Measurements from ENCODE around the gene FTSJ3. TPM values are rescaled to one million over a fixed set of nuclear protein-coding genes. Genes with fewer than 3 reads are reported as not detected.
A peak's percentile ranks its signal among the peaks of the same experiment; 100 is the strongest.
"Not testable (repeated sequence)": the region's sequence is repeated elsewhere in the genome, so short reads cannot be mapped to it uniquely, and the experiment has no call there.

FTSJ3 gene
- total RNA-seq, result 10 to 100 TPM; 25.2 to 26.0 TPM
- long read RNA-seq, donor 1, transcript FTSJ3-201 (21 exons, 3,559 nt), result major isoform, 6 of 12 reads
- long read RNA-seq, donor 1, partial matches to known transcripts, result 6 of 12 reads
- long read RNA-seq, donor 1, other reads (novel, unspliced or antisense), result 0 of 12 reads
- long read RNA-seq, donor 2, transcript FTSJ3-201 (21 exons, 3,559 nt), result major isoform, 32 of 69 reads
- long read RNA-seq, donor 2, partial matches to known transcripts, result 32 of 69 reads
- long read RNA-seq, donor 2, other reads (novel, unspliced or antisense), result 4 of 69 reads

DNA sequence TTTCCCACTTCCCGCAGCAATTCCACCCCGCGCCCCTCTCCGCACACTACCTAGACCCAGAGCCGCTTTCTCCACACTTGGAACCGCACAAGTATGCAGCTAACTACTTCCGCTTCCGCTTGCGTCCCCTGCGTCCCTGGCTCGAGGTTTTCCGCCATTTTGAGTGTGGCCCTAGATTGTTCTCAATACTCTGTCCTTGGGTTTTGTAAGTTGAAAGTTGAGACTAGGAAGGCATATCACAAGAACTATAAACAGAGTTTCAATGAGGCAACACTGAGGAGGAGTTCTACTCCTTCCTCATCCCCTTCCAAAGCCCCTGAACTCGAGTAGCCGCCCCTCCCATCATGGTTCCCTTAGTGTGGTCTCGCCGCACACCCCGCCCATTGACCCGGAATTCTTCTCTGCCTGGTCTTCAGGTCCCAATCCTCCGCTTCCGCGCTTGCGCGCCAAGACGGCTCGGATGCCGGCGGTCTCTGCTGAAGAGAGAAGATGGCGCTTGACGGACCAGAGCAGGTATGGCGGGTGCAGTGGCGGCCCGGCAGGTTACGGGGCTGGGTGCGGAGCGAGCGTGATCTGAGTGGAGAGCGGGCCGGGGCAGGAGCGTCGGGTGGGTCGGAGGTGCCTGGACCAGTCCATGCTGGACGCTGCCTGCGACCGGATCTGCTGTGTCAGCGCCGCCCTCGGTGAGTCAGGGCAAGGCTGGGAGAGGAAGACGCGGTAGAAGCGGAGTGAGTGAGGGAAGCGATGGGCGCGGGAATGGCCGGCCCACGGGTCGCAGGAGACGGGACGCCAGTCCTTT is at the start of gene FTSJ3, which contains the start of gene PSMC5:
FTSJ3 (minus strand) TSS at position 662 of the 799 bp plus-strand sequence. CDS start 761 bp downstream, outside the sequence.
PSMC5 (plus strand) TSS at position 430 of the 799 bp plus-strand sequence; CDS start at position 490, 60 bp downstream.
- peak; percentile 99 for DNase-seq (ENCODE audit: low spot score)
- intact Hi-C loops (cut with DNase I), result no loop called here

- intact Hi-C loops (cut with DNase I); DNase-seq (ENCODE audit: low spot score): not testable (repeated sequence)
These were observed 47.2 kb upstream of the FTSJ3 start for GRCh38 chr17:63874693-63875092.

GRCh38 chr17:63874061-63874626 is 46.7 kb upstream of the FTSJ3 start:
- peak; percentile 11 for DNase-seq (ENCODE audit: low spot score)
- intact Hi-C loops (cut with DNase I), result not testable (repeated sequence)

GRCh38 chr17:63873577-63873976 is 46.1 kb upstream of the FTSJ3 start, which contains the start of gene CSH2:
CSH2 (minus strand) TSS chr17:63873677; CDS start chr17:63873614, 63 bp downstream.
- peak; percentile 31 for DNase-seq (ENCODE audit: low spot score)
- intact Hi-C loops (cut with DNase I), result not testable (repeated sequence)

DNA sequence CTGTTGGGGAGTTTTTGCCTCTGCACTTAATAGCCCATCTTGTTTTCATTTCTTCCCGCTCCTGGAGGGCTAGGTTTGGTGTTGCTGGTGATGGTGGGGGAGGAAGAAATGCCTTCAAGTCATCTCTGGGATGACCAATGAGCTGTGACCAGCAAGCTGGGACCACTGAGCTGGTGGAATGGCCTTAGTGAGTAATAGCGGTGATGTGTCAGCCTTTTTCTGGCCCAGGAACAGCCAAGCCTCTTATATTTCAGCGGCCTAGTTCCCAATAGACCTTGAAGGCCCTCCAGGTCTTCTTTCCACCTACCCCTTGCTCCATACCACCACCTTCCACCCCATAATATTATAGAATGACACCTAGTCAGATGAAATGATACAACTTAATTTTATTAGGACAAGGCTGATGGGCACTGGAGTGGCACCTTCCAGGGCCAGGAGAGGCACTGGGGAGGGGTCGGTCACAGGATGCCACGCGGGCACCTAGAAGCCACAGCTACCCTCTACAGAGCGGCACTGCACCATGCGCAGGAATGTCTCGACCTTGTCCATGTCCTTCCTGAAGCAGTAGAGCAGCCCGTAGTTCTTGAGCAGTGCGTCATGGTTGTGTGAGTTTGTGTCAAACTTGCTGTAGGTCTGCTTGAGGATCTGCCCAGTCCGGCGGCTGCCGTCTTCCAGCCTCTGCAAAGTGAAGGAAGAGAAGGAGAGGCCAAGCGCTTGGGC is 44.3 kb upstream of the FTSJ3 start:
- peak; percentile 52 for DNase-seq (ENCODE audit: low spot score)
- intact Hi-C loops (cut with DNase I), result not testable (repeated sequence)

- DNase-seq (ENCODE audit: low spot score); intact Hi-C loops (cut with DNase I): not testable (repeated sequence)
These were observed 42.8 kb upstream of the FTSJ3 start for GRCh38 chr17:63870292-63870665.

DNA sequence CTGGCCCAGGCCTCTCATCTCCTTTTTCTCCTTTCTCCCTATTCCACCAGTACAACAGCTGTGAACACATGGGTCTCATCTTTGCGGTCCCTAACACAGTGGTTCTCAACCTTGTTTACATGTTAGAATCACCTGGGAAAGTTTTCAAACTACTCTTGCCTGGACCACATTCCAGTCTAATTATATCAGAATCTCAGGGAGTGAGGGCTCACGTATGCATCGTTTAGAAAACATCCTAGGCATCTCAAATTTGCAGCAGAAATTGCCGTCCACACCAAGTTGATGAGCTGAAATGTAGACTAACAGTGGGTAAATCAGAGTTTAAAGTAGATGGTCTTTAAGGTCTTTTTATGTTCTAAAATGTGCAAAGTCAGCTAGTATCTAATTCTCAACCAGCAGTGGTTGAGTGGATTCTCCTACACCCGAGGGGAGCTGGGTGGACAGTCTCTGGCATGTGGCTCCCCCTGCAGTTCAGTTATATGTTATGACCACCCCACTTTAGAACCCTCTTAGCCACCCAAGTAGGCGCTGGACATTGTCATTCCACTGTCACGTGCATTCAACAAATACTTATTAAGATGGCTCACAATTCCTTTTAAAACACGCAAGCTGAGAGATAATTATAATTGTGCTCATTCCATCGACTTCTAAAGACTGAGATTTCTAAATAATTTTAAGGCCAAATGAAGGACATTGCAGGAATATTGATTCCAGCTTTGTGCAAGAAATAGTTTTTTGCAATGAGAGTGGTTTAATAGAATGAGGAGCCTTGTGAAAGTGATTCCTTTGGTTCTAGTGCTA is 42.2 kb upstream of the FTSJ3 start:
- DNase-seq (ENCODE audit: low spot score); intact Hi-C loops (cut with DNase I): not testable (repeated sequence)

DNA sequence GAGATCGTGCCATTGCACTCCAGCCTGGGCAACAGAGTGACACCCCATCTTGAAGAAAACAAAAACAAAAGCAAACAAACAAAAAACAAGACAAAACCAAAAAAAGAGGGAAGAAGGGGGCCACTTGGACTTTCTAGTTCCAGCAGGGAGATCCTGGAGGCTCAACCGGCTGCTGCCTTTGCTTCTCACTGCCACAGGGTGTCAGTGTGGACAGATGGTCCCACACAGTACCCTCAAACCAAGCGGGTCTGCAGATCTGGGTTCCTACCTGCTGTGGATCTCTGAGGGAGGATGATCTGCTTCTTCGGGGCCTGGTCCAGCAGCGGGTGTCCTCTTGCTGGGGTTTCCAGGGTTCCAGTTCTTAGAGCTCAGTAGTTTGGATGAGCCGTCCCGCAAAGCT is 39.2 kb upstream of the FTSJ3 start:
- peak; percentile 37 for DNase-seq (ENCODE audit: low spot score)
- intact Hi-C loops (cut with DNase I), result not testable (repeated sequence)

DNA sequence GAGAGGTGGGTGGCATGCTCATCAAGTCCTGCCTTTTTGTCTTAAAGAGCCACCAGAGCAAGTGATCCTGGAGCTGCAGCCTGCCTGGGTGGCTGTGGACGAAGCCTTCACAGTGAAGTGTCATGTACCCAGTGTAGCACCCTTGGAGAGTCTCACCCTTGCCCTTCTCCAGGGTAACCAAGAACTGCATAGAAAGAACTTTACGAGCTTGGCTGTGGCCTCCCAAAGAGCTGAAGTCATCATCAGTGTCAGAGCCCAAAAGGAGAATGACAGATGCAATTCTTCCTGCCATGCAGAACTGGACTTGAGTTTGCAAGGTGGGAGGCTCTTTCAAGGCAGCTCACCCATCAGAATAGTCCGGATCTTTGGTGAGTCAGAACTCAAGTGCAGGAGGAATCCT is 31.8 kb upstream of the FTSJ3 start:
- intact Hi-C loops (cut with DNase I), result no loop called here
- DNase-seq (ENCODE audit: low spot score), result peak; percentile 17

DNA sequence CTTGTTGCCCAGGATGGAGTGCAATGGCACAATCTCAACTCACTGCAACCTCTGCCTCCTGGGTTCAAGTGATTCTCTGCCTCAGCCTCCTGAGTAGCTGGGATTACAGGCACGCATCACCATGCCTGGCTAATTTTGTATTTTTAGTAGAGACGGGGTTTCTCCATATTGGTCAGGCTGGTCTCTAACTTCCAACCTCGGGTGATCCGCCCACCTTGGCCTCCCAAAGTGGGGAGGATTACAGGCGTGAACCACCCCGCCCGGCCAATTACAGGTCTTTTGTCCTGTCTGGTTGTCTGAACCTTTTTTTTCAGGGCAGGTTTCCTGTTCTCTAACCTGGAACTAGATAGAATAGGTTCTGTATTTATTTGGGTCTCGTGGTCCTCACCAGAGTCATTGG is 29.0 kb upstream of the FTSJ3 start:
- DNase-seq (ENCODE audit: low spot score), result peak; percentile 20
- intact Hi-C loops (cut with DNase I), result not testable (repeated sequence)

DNA sequence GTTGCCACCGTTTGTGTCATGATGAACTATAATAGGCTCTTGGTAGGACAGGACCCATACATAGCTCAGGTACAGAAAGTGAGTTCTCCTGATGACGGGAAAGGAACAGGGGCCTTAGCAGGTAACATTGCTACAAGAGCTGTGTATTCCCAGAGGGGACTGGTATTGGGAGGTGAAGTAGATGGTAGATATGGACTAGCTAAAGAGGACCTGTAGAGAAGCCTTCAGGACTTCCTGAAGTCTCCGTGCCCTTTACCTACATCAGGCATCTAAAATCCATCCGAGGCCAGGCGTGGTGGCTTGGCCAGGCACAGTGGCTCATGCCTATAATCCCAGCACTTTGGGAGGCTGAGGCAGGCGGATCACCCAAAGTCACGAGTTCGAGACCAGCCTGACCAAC is 27.7 kb upstream of the FTSJ3 start:
- peak; percentile 69 for DNase-seq (ENCODE audit: low spot score)
- intact Hi-C loops (cut with DNase I), result no loop called here

GRCh38 chr17:63854709-63855108 is 27.2 kb upstream of the FTSJ3 start:
- intact Hi-C loops (cut with DNase I), result no loop called here
- DNase-seq (ENCODE audit: low spot score), result peak; percentile 52

DNA sequence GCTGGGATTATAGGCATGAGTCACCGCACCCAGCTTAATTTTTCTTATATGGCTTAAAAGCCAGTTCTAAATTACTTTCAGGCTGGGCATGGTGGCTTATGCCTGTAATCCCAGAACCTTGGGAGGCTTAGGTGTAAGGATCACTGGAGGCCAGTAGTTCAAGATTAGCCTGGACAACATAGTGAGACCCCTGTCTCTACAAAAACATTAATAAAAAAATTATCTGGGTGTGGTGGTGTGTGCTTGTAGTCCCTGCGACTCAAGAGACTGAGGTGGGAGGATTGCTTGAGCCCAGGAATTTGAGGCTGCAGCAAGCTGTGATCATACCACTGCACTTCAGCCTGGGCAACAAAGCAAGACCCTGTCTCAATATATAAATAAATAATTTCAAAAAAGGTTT is 25.8 kb upstream of the FTSJ3 start:
- intact Hi-C loops (cut with DNase I), result no loop called here

GRCh38 chr17:63850401-63850800 is 22.9 kb upstream of the FTSJ3 start:
- intact Hi-C loops (cut with DNase I), result no loop called here
- DNase-seq (ENCODE audit: low spot score), result peak; percentile 36

More for the DNA sequence above, 25.8 kb upstream of the FTSJ3 start:
- DNase-seq (ENCODE audit: low spot score), result peak; percentile 5

DNA sequence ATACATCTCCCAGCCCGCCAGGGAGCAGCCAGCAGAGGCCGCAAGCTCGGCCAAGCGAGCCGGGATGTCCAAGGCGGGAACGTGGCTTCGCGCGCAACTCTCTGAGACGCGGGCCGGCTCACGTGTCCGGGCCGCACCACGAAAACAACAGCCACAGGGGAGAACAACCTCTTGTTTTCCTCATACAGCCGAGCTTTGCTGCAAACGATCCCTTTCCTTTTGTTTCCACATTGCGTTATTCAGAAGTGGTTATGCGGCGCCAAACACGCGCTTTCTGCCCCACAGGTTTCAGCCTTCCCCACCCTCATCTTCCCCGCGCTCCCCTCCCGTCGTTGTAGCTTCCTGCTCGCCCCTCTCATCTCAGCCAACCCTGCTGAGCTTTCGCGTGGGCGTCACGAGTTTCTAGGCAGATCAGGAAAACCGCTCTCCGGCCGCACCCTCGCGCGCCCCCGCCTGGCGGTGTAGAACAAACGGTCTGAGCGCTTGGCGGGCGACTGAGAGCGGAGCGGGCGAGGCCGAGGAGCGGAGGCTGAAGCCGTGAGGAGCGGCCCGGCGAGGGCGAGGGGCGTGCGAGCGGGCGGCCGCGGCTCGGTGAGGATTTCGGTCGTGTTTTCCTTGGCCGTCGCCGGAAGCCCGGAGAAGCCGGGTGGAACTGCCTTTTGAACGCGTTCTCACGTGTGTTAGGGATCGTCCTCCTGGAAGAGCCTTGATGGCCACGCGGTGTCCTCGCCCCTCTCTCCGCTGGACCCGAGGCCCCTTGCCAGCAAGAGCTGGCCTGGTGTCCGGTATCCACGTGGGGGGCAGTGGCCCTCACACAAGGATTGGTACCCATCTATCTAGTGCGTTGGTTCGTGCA is 21.6 kb upstream of the FTSJ3 start:
- intact Hi-C loops (cut with DNase I), result no loop called here
- DNase-seq (ENCODE audit: low spot score), result peak; percentile 98

GRCh38 chr17:63847525-63848249 is 20.2 kb upstream of the FTSJ3 start:
- intact Hi-C loops (cut with DNase I), result no loop called here
- peak; percentile 25 for DNase-seq (ENCODE audit: low spot score)

- no peak for DNase-seq (ENCODE audit: low spot score)
- intact Hi-C loops (cut with DNase I), result no loop called here
These were observed 18.0 kb upstream of the FTSJ3 start for GRCh38 chr17:63845509-63845908.

Data from posterior vena cava (tissue), 2 donors.